Measurements from ENCODE around the gene UNC45A.

The UNC45A gene

DNA sequence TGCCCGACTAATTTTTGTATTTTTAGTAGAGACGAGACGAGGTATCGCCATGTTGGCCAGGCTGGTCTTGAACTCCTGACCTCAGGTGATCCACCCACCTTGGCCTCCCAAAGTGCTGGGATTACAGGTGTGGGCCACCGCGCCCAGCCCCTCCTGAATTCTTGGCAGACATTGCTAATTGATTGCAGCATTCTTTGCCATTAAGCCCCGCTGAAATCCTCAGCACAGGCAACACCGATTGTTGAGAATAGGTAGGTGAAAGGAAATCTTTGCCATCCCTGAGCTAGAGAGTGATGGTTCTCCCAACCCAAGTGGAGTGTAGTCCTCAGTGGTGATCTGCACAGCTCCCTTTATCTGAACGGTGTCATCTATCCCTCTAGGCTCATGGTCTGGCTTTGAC is 30.3 kb upstream of the UNC45A start:
- TF ChIP-seq ZBTB17 (tag by site-specific recombination; IDR thresholded peaks at IDR 0.05) = peak; percentile 95
- TF ChIP-seq ZNF501 (tag by site-specific recombination; IDR thresholded peaks at IDR 0.05) = no peak
- TF ChIP-seq ZNF677 (tag by site-specific recombination; IDR thresholded peaks at IDR 0.05) = no peak
- TF ChIP-seq BCL6B (tag by site-specific recombination; IDR thresholded peaks at IDR 0.05) = no peak
- peaks cover 16 to 46% of the 10 kb centered on the region in 2 experiments for H3K36me3 ChIP-seq (ENCODE audit: control insufficient read depth in 2 of 2, insufficient read depth in 1 of 2, low read length in 2 of 2)
- H3K4me3 ChIP-seq (ENCODE audit: low read depth, low read length) = no peak overlapping the region
- ChIA-PET CTCF (interaction anchor here (0.6 to 8.3 kb wide), 7 partner anchors 18 to 367 kb away, joined by 3 to 126 read pairs (median 6); partner anchors contain the start of genes HDDC3 and UNC45A), POLR2A (interaction anchor here (0.7 to 3.8 kb wide), 5 partner anchors 19 to 187 kb away, joined by 3 to 88 read pairs (median 5); partner anchors contain the start of genes BLM, HDDC3 and UNC45A)
- H3K9me3 ChIP-seq (ENCODE audit: control insufficient read depth, insufficient read depth, low read depth, low read length) = no peaks in the 10 kb centered on the region
- peaks cover 13% of the 10 kb centered on the region for H3K4me1 ChIP-seq (ENCODE audit: control insufficient read depth, insufficient read depth, low read length)
- no peak overlapping the region for H3K27ac ChIP-seq (ENCODE audit: extremely low read depth, low read depth, low read length)

GRCh38 chr15:90905306-90906180 is 29.5 kb upstream of the UNC45A start:
- ChIA-PET CTCF (interaction anchor here (0.6 to 8.3 kb wide), 7 partner anchors 19 to 366 kb away, joined by 3 to 126 read pairs (median 5); partner anchors contain the start of genes HDDC3 and UNC45A), POLR2A (interaction anchor here (1.7 kb wide), 1 partner anchor 27 kb away, joined by 5 read pairs; the partner anchor contains the start of gene HDDC3)
- no peak overlapping the region for H3K4me3 ChIP-seq (ENCODE audit: low read depth, low read length)
- no peaks in the 10 kb centered on the region for H3K9me3 ChIP-seq (ENCODE audit: control insufficient read depth, insufficient read depth, low read depth, low read length)
- TF ChIP-seq ZNF114 (tag by site-specific recombination; IDR thresholded peaks at IDR 0.05) (no peak), GLIS1 (tag by site-specific recombination; IDR thresholded peaks at IDR 0.05) (no peak), ZNF416 (tag by site-specific recombination; IDR thresholded peaks at IDR 0.05) (no peak), ZNF548 (tag by site-specific recombination; IDR thresholded peaks at IDR 0.05) (no peak), MYNN (tag by site-specific recombination; IDR thresholded peaks at IDR 0.05; ENCODE audit: borderline replicate concordance) (no peak), ZNF777 (tag by site-specific recombination; IDR thresholded peaks at IDR 0.05; ENCODE audit: borderline replicate concordance) (no peak), ZBTB44 (tag by site-specific recombination; IDR thresholded peaks at IDR 0.05) (no peak), SCRT2 (tag by site-specific recombination; IDR thresholded peaks at IDR 0.05) (no peak), KLF10 (tag by site-specific recombination; IDR thresholded peaks at IDR 0.05) (no peak), ZNF514 (tag by site-specific recombination; IDR thresholded peaks at IDR 0.05) (no peak)
- TF ChIP-seq, protein P1, sequence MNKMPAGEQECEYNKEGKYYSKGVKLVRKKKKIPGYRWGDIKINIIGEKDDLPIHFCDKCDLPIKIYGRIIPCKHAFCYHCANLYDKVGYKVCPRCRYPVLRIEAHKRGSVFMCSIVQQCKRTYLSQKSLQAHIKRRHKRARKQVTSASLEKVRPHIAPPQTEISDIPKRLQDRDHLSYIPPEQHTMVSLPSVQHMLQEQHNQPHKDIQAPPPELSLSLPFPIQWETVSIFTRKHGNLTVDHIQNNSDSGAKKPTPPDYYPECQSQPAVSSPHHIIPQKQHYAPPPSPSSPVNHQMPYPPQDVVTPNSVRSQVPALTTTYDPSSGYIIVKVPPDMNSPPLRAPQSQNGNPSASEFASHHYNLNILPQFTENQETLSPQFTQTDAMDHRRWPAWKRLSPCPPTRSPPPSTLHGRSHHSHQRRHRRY (tag by site-specific recombination; IDR thresholded peaks at IDR 0.05) = no peak
- peaks cover 13% of the 10 kb centered on the region for H3K4me1 ChIP-seq (ENCODE audit: control insufficient read depth, insufficient read depth, low read length)
- no peak overlapping the region for H3K27ac ChIP-seq (ENCODE audit: extremely low read depth, low read depth, low read length)
- peaks cover 16 to 54% of the 10 kb centered on the region in 2 experiments for H3K36me3 ChIP-seq (ENCODE audit: control insufficient read depth in 2 of 2, insufficient read depth in 1 of 2, low read length in 2 of 2)
